ENCODE data around the gene DACH1.

The DACH1 gene

GRCh38 chr13:71593566-71593965 is 273.4 kb downstream of the DACH1 start:
- no peak overlapping the region for H3K9ac ChIP-seq (ENCODE audit: insufficient read length)
- DNase-seq (ENCODE audit: low read depth, low spot score), result no peak
- H3K27ac ChIP-seq, result no peak overlapping the region
- TF ChIP-seq POLR2AphosphoS5 (IDR thresholded peaks at IDR 0.05; ENCODE audit: borderline replicate concordance, low read depth, low read length) (no peak), FOXP2 (optimal IDR thresholded peaks at IDR 0.05; ENCODE audit: control extremely low read depth, extremely low read length, insufficient read depth) (no peak), EZH2 (IDR thresholded peaks at IDR 0.05) (no peak)
- H3K4me3 ChIP-seq, result no peak overlapping the region
- H3K9me3 ChIP-seq (ENCODE audit: low read depth, low read length), result no peaks in the 10 kb centered on the region
- H3K36me3 ChIP-seq (ENCODE audit: insufficient read depth, low read length), result no peaks in the 10 kb centered on the region

- no peaks in the 10 kb centered on the region for H3K36me3 ChIP-seq (ENCODE audit: insufficient read depth, low read length)
- H3K9me3 ChIP-seq (ENCODE audit: low read depth, low read length), result no peaks in the 10 kb centered on the region
- H3K27ac ChIP-seq, result no peak overlapping the region
- no peak overlapping the region for H3K9ac ChIP-seq (ENCODE audit: insufficient read length)
- no peak for DNase-seq (ENCODE audit: low read depth, low spot score)
- no peak overlapping the region for H3K4me3 ChIP-seq
- TF ChIP-seq POLR2AphosphoS5 (IDR thresholded peaks at IDR 0.05; ENCODE audit: borderline replicate concordance, low read depth, low read length) (no peak), EZH2 (IDR thresholded peaks at IDR 0.05) (no peak), FOXP2 (optimal IDR thresholded peaks at IDR 0.05; ENCODE audit: control extremely low read depth, extremely low read length, insufficient read depth) (no peak)
Measured at GRCh38 chr13:71591374-71591773, 275.6 kb downstream of the DACH1 start.

GRCh38 chr13:71590654-71591148 is 276.3 kb downstream of the DACH1 start:
- Histone ChIP-seq H3K9me3 (ENCODE audit: low read depth, low read length) (no peaks in the 10 kb centered on the region), H3K27ac (no peak overlapping the region), H3K36me3 (ENCODE audit: insufficient read depth, low read length) (no peaks in the 10 kb centered on the region), H3K9ac (ENCODE audit: insufficient read length) (no peak overlapping the region), H3K4me3 (no peak overlapping the region)
- TF ChIP-seq POLR2AphosphoS5 (IDR thresholded peaks at IDR 0.05; ENCODE audit: borderline replicate concordance, low read depth, low read length) (no peak), EZH2 (IDR thresholded peaks at IDR 0.05) (no peak), FOXP2 (optimal IDR thresholded peaks at IDR 0.05; ENCODE audit: control extremely low read depth, extremely low read length, insufficient read depth) (no peak)
- DNase-seq (ENCODE audit: low read depth, low spot score), result no peak

GRCh38 chr13:71589032-71589431 is 278.0 kb downstream of the DACH1 start:
- no peak for DNase-seq (ENCODE audit: low read depth, low spot score)
- Histone ChIP-seq H3K27ac (no peak overlapping the region), H3K9me3 (ENCODE audit: low read depth, low read length) (no peaks in the 10 kb centered on the region), H3K4me3 (no peak overlapping the region), H3K36me3 (ENCODE audit: insufficient read depth, low read length) (no peaks in the 10 kb centered on the region), H3K9ac (ENCODE audit: insufficient read length) (no peak overlapping the region)
- TF ChIP-seq EZH2 (IDR thresholded peaks at IDR 0.05) (no peak), FOXP2 (optimal IDR thresholded peaks at IDR 0.05; ENCODE audit: control extremely low read depth, extremely low read length, insufficient read depth) (no peak), POLR2AphosphoS5 (IDR thresholded peaks at IDR 0.05; ENCODE audit: borderline replicate concordance, low read depth, low read length) (no peak)

GRCh38 chr13:71587817-71588216 is 279.2 kb downstream of the DACH1 start:
- Histone ChIP-seq H3K27ac (no peak overlapping the region), H3K9ac (ENCODE audit: insufficient read length) (no peak overlapping the region), H3K36me3 (ENCODE audit: insufficient read depth, low read length) (no peaks in the 10 kb centered on the region), H3K9me3 (ENCODE audit: low read depth, low read length) (no peaks in the 10 kb centered on the region), H3K4me3 (no peak overlapping the region)
- TF ChIP-seq EZH2 (IDR thresholded peaks at IDR 0.05), result no peak
- TF ChIP-seq POLR2AphosphoS5 (IDR thresholded peaks at IDR 0.05; ENCODE audit: borderline replicate concordance, low read depth, low read length), result no peak
- TF ChIP-seq FOXP2 (optimal IDR thresholded peaks at IDR 0.05; ENCODE audit: control extremely low read depth, extremely low read length, insufficient read depth), result no peak
- no peak for DNase-seq (ENCODE audit: low read depth, low spot score)

GRCh38 chr13:71587193-71587592 is 279.8 kb downstream of the DACH1 start:
- Histone ChIP-seq H3K4me3 (no peak overlapping the region), H3K27ac (no peak overlapping the region), H3K9me3 (ENCODE audit: low read depth, low read length) (no peaks in the 10 kb centered on the region), H3K36me3 (ENCODE audit: insufficient read depth, low read length) (no peaks in the 10 kb centered on the region), H3K9ac (ENCODE audit: insufficient read length) (no peak overlapping the region)
- DNase-seq (ENCODE audit: low read depth, low spot score), result no peak
- TF ChIP-seq FOXP2 (optimal IDR thresholded peaks at IDR 0.05; ENCODE audit: control extremely low read depth, extremely low read length, insufficient read depth) (no peak), POLR2AphosphoS5 (IDR thresholded peaks at IDR 0.05; ENCODE audit: borderline replicate concordance, low read depth, low read length) (no peak), EZH2 (IDR thresholded peaks at IDR 0.05) (no peak)

GRCh38 chr13:71583581-71583980 is 283.4 kb downstream of the DACH1 start:
- no peak for DNase-seq (ENCODE audit: low read depth, low spot score)
- no peak overlapping the region for H3K4me3 ChIP-seq
- H3K9ac ChIP-seq (ENCODE audit: insufficient read length), result no peak overlapping the region
- no peaks in the 10 kb centered on the region for H3K9me3 ChIP-seq (ENCODE audit: low read depth, low read length)
- H3K36me3 ChIP-seq (ENCODE audit: insufficient read depth, low read length), result no peaks in the 10 kb centered on the region
- TF ChIP-seq FOXP2 (optimal IDR thresholded peaks at IDR 0.05; ENCODE audit: control extremely low read depth, extremely low read length, insufficient read depth) (no peak), POLR2AphosphoS5 (IDR thresholded peaks at IDR 0.05; ENCODE audit: borderline replicate concordance, low read depth, low read length) (no peak), EZH2 (IDR thresholded peaks at IDR 0.05) (no peak)
- no peak overlapping the region for H3K27ac ChIP-seq

GRCh38 chr13:71580614-71581013 is 286.4 kb downstream of the DACH1 start:
- Histone ChIP-seq H3K9me3 (ENCODE audit: low read depth, low read length) (no peaks in the 10 kb centered on the region), H3K9ac (ENCODE audit: insufficient read length) (no peak overlapping the region), H3K4me3 (no peak overlapping the region), H3K36me3 (ENCODE audit: insufficient read depth, low read length) (no peaks in the 10 kb centered on the region), H3K27ac (no peak overlapping the region)
- TF ChIP-seq POLR2AphosphoS5 (IDR thresholded peaks at IDR 0.05; ENCODE audit: borderline replicate concordance, low read depth, low read length) (no peak), FOXP2 (optimal IDR thresholded peaks at IDR 0.05; ENCODE audit: control extremely low read depth, extremely low read length, insufficient read depth) (no peak), EZH2 (IDR thresholded peaks at IDR 0.05) (no peak)
- no peak for DNase-seq (ENCODE audit: low read depth, low spot score)

GRCh38 chr13:71578048-71578447 is 289.0 kb downstream of the DACH1 start:
- no peak overlapping the region for H3K4me3 ChIP-seq
- TF ChIP-seq POLR2AphosphoS5 (IDR thresholded peaks at IDR 0.05; ENCODE audit: borderline replicate concordance, low read depth, low read length), result no peak
- TF ChIP-seq FOXP2 (optimal IDR thresholded peaks at IDR 0.05; ENCODE audit: control extremely low read depth, extremely low read length, insufficient read depth), result no peak
- TF ChIP-seq EZH2 (IDR thresholded peaks at IDR 0.05), result no peak
- H3K36me3 ChIP-seq (ENCODE audit: insufficient read depth, low read length), result no peaks in the 10 kb centered on the region
- no peak overlapping the region for H3K9ac ChIP-seq (ENCODE audit: insufficient read length)
- no peaks in the 10 kb centered on the region for H3K9me3 ChIP-seq (ENCODE audit: low read depth, low read length)
- no peak overlapping the region for H3K27ac ChIP-seq
- no peak for DNase-seq (ENCODE audit: low read depth, low spot score)
